A673 (cell line): Measurements from ENCODE around the gene PIAS1. TPM values are rescaled to one million over a fixed set of nuclear protein-coding genes. Genes with fewer than 3 reads are reported as not detected.
"Not testable (repeated sequence)": the region's sequence is repeated elsewhere in the genome, so short reads cannot be mapped to it uniquely, and the experiment has no call there.

ENCODE experiments used
- BruUV-seq: library from RNA; stranded (reverse); fragments of 400-500 nt; replicated peaks from 2 replicates; lab custom pipeline; 2021; lab: Mats Ljungman, UMichigan
- CTCF ChIA-PET: fragments of 300-600 bp; sonication (Branson Sonifier 250); formaldehyde crosslinking; loops from one replicate; lab custom pipeline; 2022; ENCODE audit warnings: antibody characterized with exemption; lab: Charles Lee
- POLR2A ChIA-PET: fragments of 300-600 bp; sonication (Branson Sonifier 250); formaldehyde crosslinking; loops from one replicate; lab custom pipeline; 2022; ENCODE audit warnings: antibody characterized with exemption; ENCODE audit not compliant: low non-redundant PET; lab: Charles Lee
- DNase-seq: peaks from one replicate; pipeline ENCODE4 v3.0.0-alpha.2; 2015; ENCODE audit warnings: low spot score
- H3K27ac ChIP-seq: fragments of 200-600 bp; sonication (generic); 2 replicates; pipeline ENCODE4 v1.5.1; 2016; ENCODE audit warnings: mixed run types, low read depth, mild to moderate bottlenecking, mixed read lengths, antibody characterized with exemption, low read length; ENCODE audit not compliant: poor library complexity, severe bottlenecking
- H3K27me3 ChIP-seq: fragments of 200-600 bp; sonication (generic); replicated peaks from 2 replicates; pipeline ENCODE4 v1.6.1; 2017; ENCODE audit warnings: mixed run types, low read depth, mild to moderate bottlenecking, mixed read lengths, antibody characterized with exemption, low read length; ENCODE audit not compliant: insufficient read depth, poor library complexity
- H3K36me3 ChIP-seq: fragments of 200-600 bp; sonication (generic); 2 replicates; pipeline ENCODE4 v1.6.1; 2016; ENCODE audit warnings: mixed run types, mild to moderate bottlenecking, mixed read lengths, antibody characterized with exemption, low read length; ENCODE audit not compliant: insufficient read depth, poor library complexity, severe bottlenecking
- H3K4me1 ChIP-seq: fragments of 200-600 bp; sonication (generic); 2 replicates; pipeline ENCODE4 v1.6.1; 2017; ENCODE audit warnings: mixed run types, mild to moderate bottlenecking, mixed read lengths, antibody characterized with exemption, low read length; ENCODE audit not compliant: insufficient read depth, poor library complexity, severe bottlenecking
- H3K4me3 ChIP-seq: fragments of 200-600 bp; sonication (generic); 2 replicates; pipeline ENCODE4 v1.5.1; 2016; ENCODE audit warnings: low read depth, mixed run types, mild to moderate bottlenecking, mixed read lengths, low read length; ENCODE audit not compliant: poor library complexity, severe bottlenecking
- H3K9me3 ChIP-seq: fragments of 200-600 bp; sonication (generic); 2 replicates; pipeline ENCODE4 v1.6.1; 2016; ENCODE audit warnings: mixed run types, low read depth, mild to moderate bottlenecking, mixed read lengths, antibody characterized with exemption, low read length; ENCODE audit not compliant: poor library complexity, severe bottlenecking
- CTCF ChIP-seq: fragments of 300-800, 200-600 bp; sonication (generic); conservative IDR thresholded peaks from 2 replicates; pipeline ENCODE4 v1.5.1; 2017; ENCODE audit warnings: low read depth, mild to moderate bottlenecking, antibody characterized with exemption, low read length, moderate library complexity, mixed read lengths
- EZH2 ChIP-seq: fragments of 200-600 bp; sonication (generic); IDR thresholded peaks from 2 replicates; pipeline ENCODE4 v1.6.1; 2017; ENCODE audit warnings: borderline replicate concordance, low read depth, mild to moderate bottlenecking, mixed read lengths, antibody characterized with exemption, low read length; ENCODE audit not compliant: poor library complexity, severe bottlenecking
- intact Hi-C: fragments of 100-400 bp; cut with micrococcal nuclease; formaldehyde crosslinking; loops from one replicate; pipeline ENCODE4 v1.10.0; 2022; ENCODE audit not compliant: unreplicated experiment
- total RNA-seq: library from RNA; stranded (reverse); gene quantifications from 2 replicates; pipeline ENCODE4 v1.2.3, GENCODE V29; 2021

PIAS1 gene
- total RNA-seq, 1 experiment from 2014 or later: 40.2 TPM

- intact Hi-C loops: loop anchor here (2.0 kb wide), 1 partner anchor 349 kb away; no protein-coding TSS in a partner anchor
Measured at GRCh38 chr15:68211656-68212320, 157.7 kb downstream of the PIAS1 start.

GRCh38 chr15:68213491-68213845 is 159.4 kb downstream of the PIAS1 start:
- H3K4me1 ChIP-seq, H3K4me3 ChIP-seq, H3K27ac ChIP-seq, CTCF ChIA-PET, DNase-seq, H3K9me3 ChIP-seq, H3K27me3 ChIP-seq, intact Hi-C loops, POLR2A ChIA-PET, BruUV-seq: not testable (repeated sequence)
- peaks cover 11% of the 10 kb centered on the region for H3K36me3 ChIP-seq

More at GRCh38 chr15:68211656-68212320, 157.7 kb downstream of the PIAS1 start:
- Histone ChIP-seq H3K4me3 (no peak overlapping the region), H3K27me3 (no peaks in the 10 kb centered on the region), H3K27ac (no peak overlapping the region), H3K36me3 (peaks cover 4% of the 10 kb centered on the region), H3K9me3 (no peaks in the 10 kb centered on the region), H3K4me1 (no peaks in the 10 kb centered on the region)
- no TSS peak for BruUV-seq
- ChIA-PET POLR2A (no interaction called here), CTCF (no interaction called here)
- DNase-seq: no peak
- TF ChIP-seq CTCF: no peak
- TF ChIP-seq EZH2: no peak

- DNase-seq: no peak
- TF ChIP-seq EZH2: no peak
- no peak for TF ChIP-seq CTCF
- no peak overlapping the region for H3K27ac ChIP-seq
- peaks cover 15% of the 10 kb centered on the region for H3K36me3 ChIP-seq
- H3K4me1 ChIP-seq: no peaks in the 10 kb centered on the region
- POLR2A ChIA-PET: no interaction called here
- no TSS peak for BruUV-seq
- no peaks in the 10 kb centered on the region for H3K27me3 ChIP-seq
- intact Hi-C loops: no loop called here
- H3K4me3 ChIP-seq: no peak overlapping the region
- CTCF ChIA-PET: interaction anchor here (0.7 kb wide), 1 partner anchor 171 kb away, joined by 17 read pairs; no protein-coding TSS in a partner anchor
- no peaks in the 10 kb centered on the region for H3K9me3 ChIP-seq
Measured at GRCh38 chr15:68213991-68214837, 160.1 kb downstream of the PIAS1 start.
